ENCODE measurements around the gene SYNE4.

DNA sequence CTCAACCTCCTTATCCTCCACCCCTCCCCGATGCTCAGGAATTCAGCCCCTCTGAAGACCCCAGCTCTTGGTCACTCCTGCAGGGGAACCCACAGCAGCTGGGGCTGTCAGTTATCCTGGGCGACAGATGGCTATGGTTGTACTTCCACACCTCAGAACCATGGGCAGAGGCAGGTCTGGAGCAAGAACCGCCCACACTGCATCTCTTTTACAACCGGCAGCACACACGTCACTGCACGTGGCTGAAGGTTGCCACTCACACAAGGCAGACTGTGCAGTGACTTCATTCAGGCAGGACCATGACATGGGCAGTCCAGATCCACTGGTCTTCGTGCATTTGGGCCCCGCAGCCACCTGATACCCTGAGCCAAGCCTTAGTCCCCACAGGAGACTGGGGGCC lies 35.1 kb downstream of the SYNE4 start:
- TF ChIP-seq POLR2A (IDR thresholded peaks at IDR 0.05) (no peak), EP300 (IDR thresholded peaks at IDR 0.05; ENCODE audit: low read depth) (no peak)
- TF ChIP-seq, protein P1, sequence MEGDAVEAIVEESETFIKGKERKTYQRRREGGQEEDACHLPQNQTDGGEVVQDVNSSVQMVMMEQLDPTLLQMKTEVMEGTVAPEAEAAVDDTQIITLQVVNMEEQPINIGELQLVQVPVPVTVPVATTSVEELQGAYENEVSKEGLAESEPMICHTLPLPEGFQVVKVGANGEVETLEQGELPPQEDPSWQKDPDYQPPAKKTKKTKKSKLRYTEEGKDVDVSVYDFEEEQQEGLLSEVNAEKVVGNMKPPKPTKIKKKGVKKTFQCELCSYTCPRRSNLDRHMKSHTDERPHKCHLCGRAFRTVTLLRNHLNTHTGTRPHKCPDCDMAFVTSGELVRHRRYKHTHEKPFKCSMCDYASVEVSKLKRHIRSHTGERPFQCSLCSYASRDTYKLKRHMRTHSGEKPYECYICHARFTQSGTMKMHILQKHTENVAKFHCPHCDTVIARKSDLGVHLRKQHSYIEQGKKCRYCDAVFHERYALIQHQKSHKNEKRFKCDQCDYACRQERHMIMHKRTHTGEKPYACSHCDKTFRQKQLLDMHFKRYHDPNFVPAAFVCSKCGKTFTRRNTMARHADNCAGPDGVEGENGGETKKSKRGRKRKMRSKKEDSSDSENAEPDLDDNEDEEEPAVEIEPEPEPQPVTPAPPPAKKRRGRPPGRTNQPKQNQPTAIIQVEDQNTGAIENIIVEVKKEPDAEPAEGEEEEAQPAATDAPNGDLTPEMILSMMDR (IDR thresholded peaks at IDR 0.05): no peak
